Pulmonary artery endothelial cell (primary cell): Measurements from ENCODE around the gene C11orf54. TPM values are rescaled to one million over a fixed set of nuclear protein-coding genes. Genes with fewer than 3 reads are reported as not detected.
"Not testable (repeated sequence)": the region's sequence is repeated elsewhere in the genome, so short reads cannot be mapped to it uniquely, and the experiment has no call there.

Source experiments
- DNase-seq: peaks from one replicate; pipeline ENCODE4 v3.0.0-alpha.2; 2011; ENCODE audit warnings: low read depth, low spot score
- total RNA-seq: library from RNA; depleted of rRNA; stranded (reverse); fragments of >200 nt; gene quantifications from 2 replicates; pipeline ENCODE4 v1.2.3, GENCODE V29; 2014

The C11orf54 gene
- total RNA-seq, 1 donor from 2014 or later = 14.0 TPM

DNA sequence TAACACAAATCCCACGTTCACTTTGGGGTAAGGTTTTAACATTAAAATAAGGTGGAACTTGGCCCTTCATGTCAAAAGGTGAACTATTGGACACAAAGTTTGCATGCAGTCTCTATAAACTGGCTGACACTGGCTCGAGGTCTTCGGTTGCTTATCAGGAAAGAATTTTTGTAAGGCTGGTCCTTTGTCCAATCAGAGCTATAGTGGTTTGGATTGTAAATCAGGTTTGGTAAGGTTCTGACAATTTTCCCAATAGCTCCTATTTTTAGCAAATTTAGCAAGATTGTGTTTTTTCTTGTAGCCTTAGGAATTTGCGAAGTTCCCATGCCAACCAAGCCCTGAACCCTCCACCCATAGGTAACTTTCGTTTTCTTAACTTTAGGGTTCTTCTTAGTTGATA lies 25.0 kb downstream of the C11orf54 start:
- DNase-seq = no peak

- no peak for DNase-seq
Observed at GRCh38 chr11:93767018-93767417, 25.5 kb downstream of the C11orf54 start.

- no peak for DNase-seq
Observed at GRCh38 chr11:93770160-93770559, 28.7 kb downstream of the C11orf54 start.

- no peak for DNase-seq
Observed at GRCh38 chr11:93772123-93772522, 30.7 kb downstream of the C11orf54 start.

- DNase-seq = no peak
Observed at GRCh38 chr11:93773045-93773477, 31.6 kb downstream of the C11orf54 start.

DNA sequence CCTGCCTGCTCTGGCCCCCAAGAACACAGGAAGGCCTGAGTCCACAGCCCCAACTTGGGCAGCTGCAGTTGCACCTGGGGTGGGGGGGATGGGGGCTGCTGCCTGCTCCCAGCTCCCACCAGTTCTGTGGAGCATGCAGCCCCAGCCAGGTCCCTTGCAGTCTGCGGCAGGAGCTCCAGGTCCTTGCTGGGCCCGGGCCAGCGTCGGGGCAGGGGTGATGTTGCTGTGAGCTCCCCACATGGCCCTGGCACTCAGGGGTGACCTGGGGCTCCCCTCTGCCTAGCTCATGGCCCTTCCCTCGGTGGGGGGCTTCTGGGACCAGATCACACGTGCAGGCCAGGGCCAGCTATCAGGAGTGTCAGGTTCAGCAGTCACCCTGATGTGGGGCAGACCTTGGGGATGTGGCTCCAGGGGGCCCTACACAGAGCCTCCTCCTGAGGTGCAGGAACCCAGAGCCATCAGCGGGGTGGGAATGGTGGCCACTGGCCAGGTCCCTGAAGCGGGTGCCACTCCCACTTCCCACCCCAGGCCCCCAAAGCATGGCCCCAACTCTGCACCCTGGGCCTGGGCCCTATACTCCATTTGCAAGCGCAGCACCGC lies 32.2 kb downstream of the C11orf54 start:
- DNase-seq = no peak

DNA sequence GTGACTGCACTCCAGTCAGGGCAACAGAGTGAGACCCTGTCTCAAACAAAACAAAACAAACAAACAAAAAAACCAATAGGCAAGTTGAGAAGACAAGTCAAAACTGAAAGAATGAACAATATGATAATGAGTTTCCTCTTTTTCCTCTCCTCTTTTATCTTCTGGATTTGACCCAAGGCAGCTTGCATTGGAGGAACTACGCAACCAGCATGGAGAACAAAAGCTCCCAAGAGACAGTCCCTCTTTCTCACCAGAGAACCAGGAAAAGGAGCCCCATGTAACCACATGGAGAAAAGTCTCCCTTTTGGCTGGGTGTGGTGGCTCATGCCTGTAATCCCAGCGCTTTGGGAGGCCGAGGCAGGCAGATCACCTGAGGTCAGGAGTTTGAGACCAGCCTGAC lies 33.1 kb downstream of the C11orf54 start:
- not testable (repeated sequence) for DNase-seq

DNA sequence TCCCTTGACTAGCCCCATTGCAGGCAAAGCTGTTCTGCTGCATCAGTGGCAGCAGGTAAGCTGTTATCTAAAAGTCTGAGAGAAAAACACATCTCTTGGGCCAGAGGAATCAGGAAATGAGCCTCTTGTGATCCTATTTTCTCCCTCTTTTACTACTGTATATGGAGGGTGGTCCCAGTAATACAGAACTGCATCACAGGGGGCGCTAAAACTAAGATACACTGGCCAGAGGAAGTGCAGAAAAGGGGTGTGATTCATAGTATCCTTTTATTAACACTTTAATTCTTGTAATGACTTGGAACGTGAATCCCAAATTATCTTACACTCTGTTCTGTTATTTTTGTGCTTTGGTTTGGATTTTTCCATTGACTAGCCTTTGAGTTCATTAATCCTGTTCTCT lies 33.8 kb downstream of the C11orf54 start:
- DNase-seq = no peak

DNA sequence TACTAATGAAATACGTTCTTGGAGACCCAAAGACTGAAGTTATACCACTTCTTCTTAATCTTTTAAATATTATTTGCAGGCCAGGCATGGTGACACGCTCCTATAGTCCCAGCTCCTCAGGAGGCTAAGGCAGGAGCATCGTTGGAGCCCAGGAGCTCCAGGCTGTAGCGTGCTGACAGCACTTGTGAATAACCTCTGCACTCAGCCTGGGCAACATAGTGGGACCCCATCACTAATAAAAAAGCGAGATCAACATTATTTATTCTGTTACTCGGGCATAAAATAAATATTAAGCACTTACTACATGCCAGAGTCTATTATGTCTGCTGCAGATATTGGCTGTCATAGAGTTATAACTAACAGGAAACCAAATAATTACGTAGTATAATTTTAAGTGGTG lies 41.9 kb downstream of the C11orf54 start:
- no peak for DNase-seq

DNA sequence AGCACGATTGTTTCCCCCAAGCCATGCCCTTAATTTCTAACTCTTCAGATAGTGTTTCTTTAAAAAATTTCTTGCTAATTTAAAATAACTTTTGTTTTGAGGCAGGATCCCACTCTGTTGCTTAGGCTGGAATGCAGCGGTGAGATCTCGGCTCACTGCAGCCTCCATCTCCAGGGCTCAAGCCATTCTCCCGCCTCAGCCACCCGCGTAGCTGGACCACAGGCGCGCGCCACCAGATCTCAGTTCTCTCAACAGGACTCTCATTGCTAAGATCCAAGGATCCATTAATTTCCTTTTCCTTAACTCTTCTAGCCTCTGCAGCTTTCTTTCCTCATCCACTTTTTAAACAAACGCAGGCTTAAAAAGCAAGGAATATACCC lies 42.3 kb downstream of the C11orf54 start:
- DNase-seq = no peak

DNA sequence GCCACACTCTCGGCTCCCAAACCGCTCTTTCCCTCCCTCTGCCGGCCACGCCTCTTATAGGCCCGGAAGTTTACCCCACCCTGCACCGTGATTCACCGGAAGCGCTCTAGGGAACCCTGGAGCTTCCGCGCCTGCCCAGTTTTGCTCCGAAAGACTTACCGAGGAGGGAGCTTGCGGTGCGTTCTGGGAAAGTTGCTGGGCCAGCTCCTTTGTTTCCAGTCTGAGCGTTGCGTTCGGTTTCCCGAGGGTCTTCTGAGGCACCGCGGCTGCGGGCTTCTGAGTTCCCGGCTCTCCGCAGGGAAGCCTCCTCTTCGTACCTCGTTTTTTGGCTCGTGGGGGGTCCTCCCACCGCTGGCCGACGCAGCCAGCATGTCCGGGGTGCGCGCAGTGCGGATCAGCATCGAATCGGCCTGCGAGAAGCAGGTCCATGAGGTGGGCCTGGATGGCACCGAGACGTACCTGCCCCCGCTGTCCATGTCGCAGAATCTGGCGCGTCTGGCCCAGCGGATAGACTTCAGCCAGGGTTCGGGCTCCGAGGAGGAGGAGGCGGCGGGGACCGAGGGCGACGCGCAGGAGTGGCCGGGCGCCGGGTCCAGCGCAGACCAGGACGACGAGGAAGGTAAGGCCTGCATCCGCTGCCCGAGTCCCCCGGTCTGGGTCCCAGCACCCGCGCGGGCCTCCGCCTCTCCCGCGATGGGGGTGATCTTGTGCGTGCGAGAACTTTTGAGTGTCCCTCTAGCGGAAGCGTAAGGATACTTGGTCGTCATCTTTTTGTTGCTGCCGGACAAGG lies 42.9 kb downstream of the C11orf54 start, which contains the start of gene MED17:
TSS of gene MED17 (plus strand) at position 138 of the 790 bp plus-strand sequence. CDS start at position 370, 232 bp downstream.
- peak; percentile 83 for DNase-seq

- DNase-seq = no peak
Observed at GRCh38 chr11:93784935-93785360, 43.5 kb downstream of the C11orf54 start.

- DNase-seq = no peak
Observed at GRCh38 chr11:93791493-93791892, 50.0 kb downstream of the C11orf54 start.

- no peak for DNase-seq
Observed at GRCh38 chr11:93796441-93797231, 55.2 kb downstream of the C11orf54 start.

GRCh38 chr11:93801366-93801765 lies 59.9 kb downstream of the C11orf54 start:
- no peak for DNase-seq

GRCh38 chr11:93804879-93805278 lies 63.4 kb downstream of the C11orf54 start:
- DNase-seq = no peak

DNA sequence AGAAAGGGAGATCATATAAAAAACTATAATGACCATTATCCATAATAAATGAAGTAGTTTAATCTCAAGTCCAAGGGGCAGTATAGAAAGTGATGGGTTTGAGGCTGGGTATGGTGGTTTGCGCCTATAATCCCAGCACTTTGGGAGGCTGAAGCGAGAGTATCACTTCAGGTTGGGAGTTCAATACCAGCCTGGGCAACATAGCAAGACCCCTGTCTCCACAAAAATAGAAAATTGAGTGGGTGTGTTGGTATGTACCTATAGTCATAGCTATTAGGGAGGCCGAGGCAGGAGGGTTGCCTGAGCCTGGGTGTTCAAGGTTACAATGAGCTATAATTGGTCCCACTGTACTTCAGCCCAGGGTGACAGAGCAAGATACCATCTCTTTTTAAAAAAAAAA lies 66.5 kb downstream of the C11orf54 start:
- no peak for DNase-seq

DNA sequence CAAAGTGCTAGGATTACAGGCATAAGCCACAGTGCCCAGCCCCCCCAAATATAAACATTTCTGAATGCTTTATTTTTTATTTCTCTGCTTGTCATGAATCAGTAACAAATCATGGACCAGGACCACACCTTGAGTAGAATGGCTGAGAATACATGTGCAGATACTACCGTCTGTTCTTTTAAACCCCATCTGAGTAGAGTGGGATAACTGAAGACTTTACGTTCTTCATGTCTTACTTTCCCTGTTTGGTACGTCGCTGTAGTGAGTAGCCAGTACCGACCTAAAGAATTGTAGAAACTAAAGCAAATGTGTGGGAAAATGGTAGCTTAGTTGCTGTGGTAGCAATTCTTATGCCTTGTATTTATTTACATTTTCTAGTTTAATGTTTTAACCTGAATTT lies 72.5 kb downstream of the C11orf54 start:
- DNase-seq = no peak
